Measurements from ENCODE around the gene CCDC171.

DNA sequence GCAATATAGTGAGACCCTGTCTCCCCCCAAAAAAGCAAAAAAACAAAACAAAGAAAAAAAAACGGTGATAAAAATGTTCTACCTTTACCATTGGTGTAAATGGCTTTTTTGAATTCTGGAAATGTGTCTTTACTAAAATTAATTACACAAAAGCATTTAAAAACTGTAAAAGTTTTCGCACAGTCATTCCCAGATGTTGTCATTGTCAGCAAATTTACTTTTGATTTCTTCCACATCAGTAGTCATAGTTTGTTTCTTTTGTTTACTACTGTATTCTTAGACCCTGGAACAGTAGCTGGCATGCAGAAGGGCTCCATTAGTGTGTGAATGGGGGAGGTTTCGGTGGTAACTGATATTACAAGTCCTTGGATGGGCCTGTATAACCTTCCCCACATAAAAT lies 39.5 kb downstream of the CCDC171 start:
- TF ChIP-seq, protein P1, sequence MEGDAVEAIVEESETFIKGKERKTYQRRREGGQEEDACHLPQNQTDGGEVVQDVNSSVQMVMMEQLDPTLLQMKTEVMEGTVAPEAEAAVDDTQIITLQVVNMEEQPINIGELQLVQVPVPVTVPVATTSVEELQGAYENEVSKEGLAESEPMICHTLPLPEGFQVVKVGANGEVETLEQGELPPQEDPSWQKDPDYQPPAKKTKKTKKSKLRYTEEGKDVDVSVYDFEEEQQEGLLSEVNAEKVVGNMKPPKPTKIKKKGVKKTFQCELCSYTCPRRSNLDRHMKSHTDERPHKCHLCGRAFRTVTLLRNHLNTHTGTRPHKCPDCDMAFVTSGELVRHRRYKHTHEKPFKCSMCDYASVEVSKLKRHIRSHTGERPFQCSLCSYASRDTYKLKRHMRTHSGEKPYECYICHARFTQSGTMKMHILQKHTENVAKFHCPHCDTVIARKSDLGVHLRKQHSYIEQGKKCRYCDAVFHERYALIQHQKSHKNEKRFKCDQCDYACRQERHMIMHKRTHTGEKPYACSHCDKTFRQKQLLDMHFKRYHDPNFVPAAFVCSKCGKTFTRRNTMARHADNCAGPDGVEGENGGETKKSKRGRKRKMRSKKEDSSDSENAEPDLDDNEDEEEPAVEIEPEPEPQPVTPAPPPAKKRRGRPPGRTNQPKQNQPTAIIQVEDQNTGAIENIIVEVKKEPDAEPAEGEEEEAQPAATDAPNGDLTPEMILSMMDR (IDR thresholded peaks at IDR 0.05 in 2 of 3, conservative IDR thresholded peaks at IDR 0.05 in 1 of 3; ENCODE audit: borderline replicate concordance in 1 of 3, insufficient read depth in 1 of 3, low read depth in 2 of 3, low read length in 2 of 3) = no peak
- no peak for TF ChIP-seq MAX (IDR thresholded peaks at IDR 0.05)
- TF ChIP-seq EGR1 (IDR thresholded peaks at IDR 0.05; ENCODE audit: low read depth) = no peak
- no peak for TF ChIP-seq ZNF274 (IDR thresholded peaks at IDR 0.05; ENCODE audit: low read depth, low read length)
- TF ChIP-seq EZH2 (IDR thresholded peaks at IDR 0.05) = no peak
- TF ChIP-seq POLR2AphosphoS5 (IDR thresholded peaks at IDR 0.05; ENCODE audit: low read depth, low read length) = no peak
- TF ChIP-seq RAD21 (IDR thresholded peaks at IDR 0.05; ENCODE audit: low read depth) = no peak
- no peak for TF ChIP-seq JUND (IDR thresholded peaks at IDR 0.05)
- no peak for TF ChIP-seq TCF7L2 (IDR thresholded peaks at IDR 0.05; ENCODE audit: borderline replicate concordance, extremely low read depth, insufficient read depth, insufficient read length)
- no peak for TF ChIP-seq SRF (IDR thresholded peaks at IDR 0.05; ENCODE audit: low read depth)
